A673 (cell line): Measurements from ENCODE around the gene LGALS7. TPM values are rescaled to one million over a fixed set of nuclear protein-coding genes. Genes with fewer than 3 reads are reported as not detected.

ENCODE experiments used
- BruUV-seq: library from RNA; stranded (reverse); fragments of 400-500 nt; replicated peaks from 2 replicates; lab custom pipeline; 2021; lab: Mats Ljungman, UMichigan
- CTCF ChIA-PET: fragments of 300-600 bp; sonication (Branson Sonifier 250); formaldehyde crosslinking; loops from one replicate; lab custom pipeline; 2022; ENCODE audit warnings: antibody characterized with exemption; lab: Charles Lee
- POLR2A ChIA-PET: fragments of 300-600 bp; sonication (Branson Sonifier 250); formaldehyde crosslinking; loops from one replicate; lab custom pipeline; 2022; ENCODE audit warnings: antibody characterized with exemption; ENCODE audit not compliant: low non-redundant PET; lab: Charles Lee
- DNase-seq: peaks from one replicate; pipeline ENCODE4 v3.0.0-alpha.2; 2015; ENCODE audit warnings: low spot score
- H3K27ac ChIP-seq: fragments of 200-600 bp; sonication (generic); 2 replicates; pipeline ENCODE4 v1.5.1; 2016; ENCODE audit warnings: mixed run types, low read depth, mild to moderate bottlenecking, mixed read lengths, antibody characterized with exemption, low read length; ENCODE audit not compliant: poor library complexity, severe bottlenecking
- H3K27me3 ChIP-seq: fragments of 200-600 bp; sonication (generic); replicated peaks from 2 replicates; pipeline ENCODE4 v1.6.1; 2017; ENCODE audit warnings: mixed run types, low read depth, mild to moderate bottlenecking, mixed read lengths, antibody characterized with exemption, low read length; ENCODE audit not compliant: insufficient read depth, poor library complexity
- H3K36me3 ChIP-seq: fragments of 200-600 bp; sonication (generic); 2 replicates; pipeline ENCODE4 v1.6.1; 2016; ENCODE audit warnings: mixed run types, mild to moderate bottlenecking, mixed read lengths, antibody characterized with exemption, low read length; ENCODE audit not compliant: insufficient read depth, poor library complexity, severe bottlenecking
- H3K4me1 ChIP-seq: fragments of 200-600 bp; sonication (generic); 2 replicates; pipeline ENCODE4 v1.6.1; 2017; ENCODE audit warnings: mixed run types, mild to moderate bottlenecking, mixed read lengths, antibody characterized with exemption, low read length; ENCODE audit not compliant: insufficient read depth, poor library complexity, severe bottlenecking
- H3K4me3 ChIP-seq: fragments of 200-600 bp; sonication (generic); 2 replicates; pipeline ENCODE4 v1.5.1; 2016; ENCODE audit warnings: low read depth, mixed run types, mild to moderate bottlenecking, mixed read lengths, low read length; ENCODE audit not compliant: poor library complexity, severe bottlenecking
- H3K9me3 ChIP-seq: fragments of 200-600 bp; sonication (generic); 2 replicates; pipeline ENCODE4 v1.6.1; 2016; ENCODE audit warnings: mixed run types, low read depth, mild to moderate bottlenecking, mixed read lengths, antibody characterized with exemption, low read length; ENCODE audit not compliant: poor library complexity, severe bottlenecking
- CTCF ChIP-seq: fragments of 300-800, 200-600 bp; sonication (generic); conservative IDR thresholded peaks from 2 replicates; pipeline ENCODE4 v1.5.1; 2017; ENCODE audit warnings: low read depth, mild to moderate bottlenecking, antibody characterized with exemption, low read length, moderate library complexity, mixed read lengths
- EZH2 ChIP-seq: fragments of 200-600 bp; sonication (generic); IDR thresholded peaks from 2 replicates; pipeline ENCODE4 v1.6.1; 2017; ENCODE audit warnings: borderline replicate concordance, low read depth, mild to moderate bottlenecking, mixed read lengths, antibody characterized with exemption, low read length; ENCODE audit not compliant: poor library complexity, severe bottlenecking
- intact Hi-C: fragments of 100-400 bp; cut with micrococcal nuclease; formaldehyde crosslinking; loops from one replicate; pipeline ENCODE4 v1.10.0; 2022; ENCODE audit not compliant: unreplicated experiment
- total RNA-seq: library from RNA; stranded (reverse); gene quantifications from 2 replicates; pipeline ENCODE4 v1.2.3, GENCODE V29; 2021

LGALS7 gene
- total RNA-seq, 1 experiment from 2014 or later = not detected

- no peak overlapping the region for H3K4me3 ChIP-seq
- TF ChIP-seq EZH2 = no peak
- no TSS peak for BruUV-seq
- no peaks in the 10 kb centered on the region for H3K9me3 ChIP-seq
- H3K27ac ChIP-seq = no peak overlapping the region
- H3K27me3 ChIP-seq = no peaks in the 10 kb centered on the region
- H3K36me3 ChIP-seq = no peaks in the 10 kb centered on the region
- no peak for DNase-seq
- ChIA-PET POLR2A (no interaction called here), CTCF (no interaction called here)
- intact Hi-C loops = no loop called here
- no peaks in the 10 kb centered on the region for H3K4me1 ChIP-seq
These were observed 28.4 kb downstream of the LGALS7 start for GRCh38 chr19:38744874-38745273.

GRCh38 chr19:38744298-38744681 is 29.0 kb downstream of the LGALS7 start, which contains the start of gene CAPN12:
CAPN12 (minus strand) TSS chr19:38744474; CDS start chr19:38744165, 309 bp downstream.
- Histone ChIP-seq H3K4me1 (no peaks in the 10 kb centered on the region), H3K4me3 (no peak within 1 kb of the TSS), H3K36me3 (no peaks in the 10 kb centered on the region), H3K9me3 (no peaks in the 10 kb centered on the region), H3K27me3 (no peaks in the 10 kb centered on the region), H3K27ac (no peak within 1 kb of the TSS)
- TF ChIP-seq CTCF = no peak
- TF ChIP-seq EZH2 = no peak
- POLR2A ChIA-PET = no interaction called here
- CTCF ChIA-PET = no interaction called here
- intact Hi-C loops = no loop called here
- no TSS peak for BruUV-seq
- no peak for DNase-seq

- Histone ChIP-seq H3K27me3 (no peaks in the 10 kb centered on the region), H3K4me1 (no peaks in the 10 kb centered on the region), H3K36me3 (no peaks in the 10 kb centered on the region), H3K27ac (no peak overlapping the region), H3K9me3 (no peaks in the 10 kb centered on the region), H3K4me3 (no peak overlapping the region)
- intact Hi-C loops = no loop called here
- no TSS peak for BruUV-seq
- CTCF ChIA-PET = no interaction called here
- TF ChIP-seq EZH2 (no peak), CTCF (no peak)
- POLR2A ChIA-PET = no interaction called here
- DNase-seq = no peak
These were observed 29.7 kb downstream of the LGALS7 start for GRCh38 chr19:38743394-38744297.
